Panc1 (cell line): ENCODE data around the gene BUB1.

Source experiments
- CTCF ChIP-seq: fragments of 450-650 bp; IDR thresholded peaks from 2 replicates; pipeline ENCODE4 v1.5.1; 2017; ENCODE audit warnings: mild to moderate bottlenecking
- REST ChIP-seq, 2 experiments: IDR thresholded peaks; 2 replicates each; pipeline ENCODE4 v1.6.1; 2011 to 2012; ENCODE audit warnings: low read depth in 2 of 2, control low read depth in 1 of 2, low read length in 1 of 2, mild to moderate bottlenecking in 1 of 2, moderate library complexity in 1 of 2; ENCODE audit not compliant: insufficient read depth in 1 of 2
- SIN3A ChIP-seq: IDR thresholded peaks from 2 replicates; pipeline ENCODE4 v1.6.1; 2012; ENCODE audit warnings: low read depth, mild to moderate bottlenecking, low read length, moderate library complexity, borderline replicate concordance; ENCODE audit not compliant: insufficient read depth

GRCh38 chr2:110708455-110708854 lies 30.6 kb upstream of the BUB1 start:
- TF ChIP-seq CTCF: no peak
- TF ChIP-seq REST (IDR thresholded peaks at IDR 0.05; ENCODE audit: insufficient read depth in 1 of 2, low read depth in 2 of 2, low read length in 1 of 2): no peak
- TF ChIP-seq SIN3A: no peak
